GM12878 (cell line): ENCODE data around the gene TNFSF11. TPM values are rescaled to one million over a fixed set of nuclear protein-coding genes. Genes with fewer than 3 reads are reported as not detected.

Experiments
- ATAC-seq: fragments of 200-7000 bp; cut with Tn5 transposase; 3 replicates; pipeline ENCODE4 v1.9.1; 2020; ENCODE audit warnings: mild to moderate bottlenecking, moderate library complexity
- BruUV-seq: library from RNA; stranded (reverse); fragments of 400-500 nt; replicated peaks from 2 replicates; lab custom pipeline; 2021; lab: Mats Ljungman, UMichigan
- CTCF ChIA-PET: fragments of 300-600 bp; sonication (Branson Sonifier 250); formaldehyde crosslinking; extraction: SDS; loops from one replicate; lab custom pipeline; 2021; ENCODE audit warnings: inconsistent platforms; lab: Yijun Ruan, JAX
- POLR2A ChIA-PET: fragments of 350-600 bp; formaldehyde crosslinking; extraction: SDS; loops from one replicate; lab custom pipeline; 2021; ENCODE audit warnings: inconsistent platforms; lab: Charles Lee
- RAD21 ChIA-PET: fragments of 300-600 bp; sonication (Branson Sonifier 250); formaldehyde crosslinking; loops from one replicate; lab custom pipeline; 2023; ENCODE audit warnings: antibody characterized with exemption; ENCODE audit not compliant: unreplicated experiment; lab: Charles Lee
- SMC1A ChIA-PET: fragments of 300-600 bp; sonication (Branson Sonifier 250); formaldehyde crosslinking; loops from one replicate; lab custom pipeline; 2023; ENCODE audit not compliant: unreplicated experiment, uncharacterized antibody; lab: Charles Lee
- DNase-seq: peaks from one replicate; pipeline ENCODE4 v3.0.0-alpha.2; 2011; ENCODE audit warnings: low read depth, low spot score
- FAIRE-seq: peaks from 3 replicates; lab custom pipeline; 2011; peaks lifted over from hg19 to GRCh38; lab: Jason Lieb, UNC
- H2AFZ ChIP-seq: 2 replicates; pipeline ENCODE4 v1.6.0; 2011; ENCODE audit warnings: low read depth, low read length, control low read depth; ENCODE audit not compliant: control insufficient read depth
- H3K27ac ChIP-seq: 2 replicates; pipeline ENCODE4 v1.5.1; 2011; ENCODE audit warnings: control low read depth; ENCODE audit not compliant: control insufficient read depth, insufficient read depth
- H3K27me3 ChIP-seq, 2 experiments: replicated peaks in 1 of 2; 2 replicates each; pipeline versions ENCODE4 v1.6.0 to v1.6.1; 2011; ENCODE audit warnings: low read length in 1 of 2; ENCODE audit not compliant: control insufficient read depth in 2 of 2, insufficient read depth in 2 of 2
- H3K36me3 ChIP-seq, 2 experiments: 2 replicates each; pipeline ENCODE4 v1.5.1; 2011; ENCODE audit warnings: low read length in 1 of 2; ENCODE audit not compliant: control insufficient read depth in 2 of 2, insufficient read depth in 2 of 2
- H3K4me1 ChIP-seq: 2 replicates; pipeline ENCODE4 v1.6.1; 2011; ENCODE audit warnings: mild to moderate bottlenecking, low read length, moderate library complexity, mixed read lengths; ENCODE audit not compliant: control insufficient read depth, insufficient read depth
- H3K4me2 ChIP-seq: 2 replicates; pipeline ENCODE4 v1.6.0; 2011; ENCODE audit warnings: control low read depth; ENCODE audit not compliant: control insufficient read depth, insufficient read depth
- H3K4me3 ChIP-seq: fragments of 200-600 bp; sonication (generic); 2 replicates; pipeline ENCODE4 v1.5.1; 2016
- H3K79me2 ChIP-seq: 2 replicates; pipeline ENCODE4 v1.6.0; 2011; ENCODE audit warnings: low read length; ENCODE audit not compliant: control insufficient read depth, insufficient read depth
- H3K9ac ChIP-seq: 2 replicates; pipeline ENCODE4 v1.8.0; 2011; ENCODE audit warnings: low read length, control low read depth, mixed read lengths; ENCODE audit not compliant: control insufficient read depth, insufficient read depth
- H3K9me3 ChIP-seq: replicated peaks from 3 replicates; pipeline ENCODE4 v1.5.1; 2011; ENCODE audit warnings: mild to moderate bottlenecking, low read length; ENCODE audit not compliant: control insufficient read depth, insufficient read depth
- H4K20me1 ChIP-seq: 2 replicates; pipeline ENCODE4 v1.6.0; 2011; ENCODE audit not compliant: control insufficient read depth, insufficient read depth
- ATF7 ChIP-seq: fragments of 450-650 bp; IDR thresholded peaks from 2 replicates; pipeline ENCODE4 v1.6.1; 2016; ENCODE audit warnings: low read depth, mild to moderate bottlenecking
- CBX3 ChIP-seq: fragments of 200-600 bp; sonication (generic); IDR thresholded peaks from 2 replicates; pipeline ENCODE4 v1.6.1; 2016; ENCODE audit warnings: low read depth, borderline replicate concordance
- CREM ChIP-seq: IDR thresholded peaks from 2 replicates; pipeline ENCODE4 v1.6.1; 2014; ENCODE audit warnings: antibody characterized with exemption, low read depth
- DPF2 ChIP-seq: fragments of 450-650 bp; IDR thresholded peaks from 2 replicates; pipeline ENCODE4 v1.6.1; 2017; ENCODE audit warnings: mild to moderate bottlenecking
- ETV6 ChIP-seq, 2 experiments: fragments of 450-650 bp in 1 of 2; IDR thresholded peaks in 1 of 2; conservative IDR thresholded peaks in 1 of 2; 2 replicates each; pipeline ENCODE4 v1.6.1; 2014; ENCODE audit warnings: antibody characterized with exemption in 1 of 2, borderline replicate concordance in 1 of 2, low read depth in 1 of 2, mild to moderate bottlenecking in 1 of 2, moderate library complexity in 1 of 2
- JUND ChIP-seq: IDR thresholded peaks from 2 replicates; pipeline ENCODE4 v1.6.1; 2012; ENCODE audit warnings: low read depth, mild to moderate bottlenecking, low read length, improper control_type of control experiment, moderate library complexity
- MYB ChIP-seq: fragments of 150-350 bp; IDR thresholded peaks from 2 replicates; pipeline ENCODE4 v1.6.1; 2014; ENCODE audit warnings: mild to moderate bottlenecking, low read depth, low read length, borderline replicate concordance
- PML ChIP-seq: IDR thresholded peaks from 2 replicates; pipeline ENCODE4 v1.6.1; 2012; ENCODE audit warnings: low read length, inconsistent platforms
- SIX5 ChIP-seq: IDR thresholded peaks from 2 replicates; pipeline ENCODE4 v1.6.1; 2011; ENCODE audit warnings: mild to moderate bottlenecking, low read depth, low read length, moderate library complexity; ENCODE audit not compliant: severe bottlenecking
- TCF7 ChIP-seq: IDR thresholded peaks from 2 replicates; pipeline ENCODE4 v1.6.1; 2014; ENCODE audit warnings: antibody characterized with exemption, borderline replicate concordance
- YBX1 ChIP-seq: fragments of 450-650 bp; IDR thresholded peaks from 2 replicates; pipeline ENCODE4 v1.6.1; 2016; ENCODE audit warnings: antibody characterized with exemption
- WGBS: methylation state at CpG from one replicate; pipeline ENCODE4 v1.1.6; 2016; ENCODE audit warnings: low lambda C conversion rate; ENCODE audit not compliant: insufficient replicate concordance, insufficient coverage; ENCODE audit errors: missing lambda C conversion rate; 5-methylcytosine and 5-hydroxymethylcytosine counted together
- in situ Hi-C: fragments of 300-500 bp; cut with MboI; formaldehyde crosslinking; loops from 9 replicates; pipeline ENCODE4 v1.14.3; 2018; ENCODE audit warnings: mixed read lengths
- intact Hi-C: fragments of 100-400 bp; cut with micrococcal nuclease; formaldehyde crosslinking; loops from one replicate; pipeline ENCODE4 v1.14.2; 2022; ENCODE audit not compliant: unreplicated experiment
- polyA plus RNA-seq, 11 experiments: library from polyadenylated mRNA; depleted of rRNA in 4 of 11; unstranded in 6 of 11; stranded (reverse) in 5 of 11; fragments of >200 nt; fragmentation: Nextera tagmentation in 4 of 11; fragmentation: Illumina TruSeq in 1 of 11; extraction: Ambion mirVana in 4 of 11; extraction: Trizol in 1 of 11; gene quantifications; 1 replicate in 1 of 11; 2 replicates in 10 of 11; pipeline versions ENCODE4 v1.2.1 to v1.2.3, GENCODE V29; 2011 to 2016; ENCODE audit warnings: inconsistent platforms in 2 of 11, missing spikeins in 2 of 11, low read depth in 1 of 11
- total RNA-seq, 4 experiments: library from RNA; depleted of rRNA in 3 of 4; stranded (reverse); fragments of >200 nt in 3 of 4; fragmentation: Illumina TruSeq in 1 of 4; extraction: Trizol in 1 of 4; gene quantifications; 2 replicates each; pipeline versions ENCODE4 v1.2.1 to v1.2.3, GENCODE V29; 2013 to 2021
- TF ChIP-seq, protein P1 (sequence below): fragments of 450-650 bp; conservative IDR thresholded peaks from 2 replicates; pipeline ENCODE4 v1.6.1; 2017; ENCODE audit warnings: mild to moderate bottlenecking, moderate library complexity
- TF ChIP-seq, protein P2 (sequence below): fragments of 450-650 bp; IDR thresholded peaks from 2 replicates; pipeline ENCODE4 v1.6.1; 2017; ENCODE audit warnings: antibody characterized with exemption, mild to moderate bottlenecking, moderate library complexity

Gene TNFSF11
- total and polyA plus RNA-seq, 10 of the 15 experiments (the other 5 are each of a cell fraction or from before 2014, with no cell fraction given), result 0.86 to 14.8 (median 10.0) TPM

DNA sequence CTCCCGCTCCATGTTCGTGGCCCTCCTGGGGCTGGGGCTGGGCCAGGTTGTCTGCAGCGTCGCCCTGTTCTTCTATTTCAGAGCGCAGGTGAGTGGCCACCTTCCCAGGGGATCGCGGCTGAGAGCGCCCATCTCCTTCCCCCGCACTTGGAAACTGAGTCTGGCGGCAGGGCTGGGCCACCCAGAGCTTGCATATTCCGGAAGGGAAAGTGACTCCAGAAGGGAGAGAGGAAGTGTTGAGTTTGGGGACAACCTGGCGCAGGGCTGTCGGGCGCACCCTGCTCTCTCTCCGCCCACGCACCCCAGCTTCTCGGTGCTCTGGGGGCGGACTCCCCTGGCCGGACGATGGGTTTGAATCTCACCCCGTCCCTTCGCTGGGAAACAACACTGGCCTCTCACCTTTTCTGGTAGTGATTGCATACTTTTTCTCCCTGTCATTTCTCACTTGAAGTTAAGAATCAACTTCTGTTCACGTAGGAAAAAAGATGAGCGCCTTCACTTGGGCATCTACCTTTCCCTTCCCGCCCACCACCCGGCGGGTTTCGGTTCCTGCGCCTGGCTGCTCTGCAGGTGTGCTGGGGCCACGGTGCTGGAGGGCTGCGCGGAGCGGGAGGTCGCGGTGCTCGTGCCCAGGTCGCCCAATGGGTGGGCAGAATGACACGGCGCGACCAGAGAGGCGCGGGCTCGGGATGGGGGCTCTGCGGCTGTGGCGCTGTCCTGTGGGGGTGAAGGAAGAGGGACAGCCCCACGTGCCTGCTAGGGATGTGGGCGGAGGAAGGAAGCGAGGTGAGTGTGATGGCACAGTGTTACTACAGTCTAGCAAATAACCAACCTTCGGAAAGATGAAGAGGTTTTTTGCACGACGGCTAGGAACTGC lies 721 bp downstream of the TNFSF11 start (continued):
- TF ChIP-seq, protein P1, sequence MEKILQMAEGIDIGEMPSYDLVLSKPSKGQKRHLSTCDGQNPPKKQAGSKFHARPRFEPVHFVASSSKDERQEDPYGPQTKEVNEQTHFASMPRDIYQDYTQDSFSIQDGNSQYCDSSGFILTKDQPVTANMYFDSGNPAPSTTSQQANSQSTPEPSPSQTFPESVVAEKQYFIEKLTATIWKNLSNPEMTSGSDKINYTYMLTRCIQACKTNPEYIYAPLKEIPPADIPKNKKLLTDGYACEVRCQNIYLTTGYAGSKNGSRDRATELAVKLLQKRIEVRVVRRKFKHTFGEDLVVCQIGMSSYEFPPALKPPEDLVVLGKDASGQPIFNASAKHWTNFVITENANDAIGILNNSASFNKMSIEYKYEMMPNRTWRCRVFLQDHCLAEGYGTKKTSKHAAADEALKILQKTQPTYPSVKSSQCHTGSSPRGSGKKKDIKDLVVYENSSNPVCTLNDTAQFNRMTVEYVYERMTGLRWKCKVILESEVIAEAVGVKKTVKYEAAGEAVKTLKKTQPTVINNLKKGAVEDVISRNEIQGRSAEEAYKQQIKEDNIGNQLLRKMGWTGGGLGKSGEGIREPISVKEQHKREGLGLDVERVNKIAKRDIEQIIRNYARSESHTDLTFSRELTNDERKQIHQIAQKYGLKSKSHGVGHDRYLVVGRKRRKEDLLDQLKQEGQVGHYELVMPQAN, result 0 out of 2 replicates have a peak, but pooled peaks have one; percentile 7

DNA sequence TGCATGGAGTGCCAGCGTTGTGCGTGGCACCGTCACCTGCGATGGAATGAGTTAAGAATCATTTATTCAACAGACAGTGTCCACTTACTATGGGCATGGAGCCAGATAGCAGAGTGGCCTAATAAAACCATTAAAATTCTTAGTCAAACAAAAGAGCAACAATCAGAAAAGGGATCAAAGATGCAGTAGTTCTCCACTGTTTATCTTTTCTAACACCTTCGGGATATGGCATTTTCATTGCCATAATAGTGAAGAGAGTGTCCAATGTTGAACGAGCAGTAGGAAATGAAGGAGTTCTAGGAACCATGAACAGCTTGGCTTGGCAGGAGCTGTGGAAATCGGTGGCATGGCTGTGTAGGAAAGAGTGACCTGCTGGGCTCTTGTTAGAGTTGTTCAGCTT lies 2.0 kb downstream of the TNFSF11 start:
- no TSS peak for BruUV-seq
- CTCF ChIA-PET, result interaction anchor here (0.9 to 4.7 kb wide), 2 partner anchors 8 to 19 kb away, joined by 3 to 25 read pairs; no protein-coding TSS in a partner anchor
- Histone ChIP-seq H3K27ac (peak overlapping the region; percentile 74; the same call in 1 of the 2 replicates), H2AFZ (no peak overlapping the region), H3K27me3 (no peaks in the 10 kb centered on the region), H3K9me3 (peaks cover 4% of the 10 kb centered on the region; the same call in 2 of the 3 replicates), H3K4me1 (peaks cover 4% of the 10 kb centered on the region; the same call in 1 of the 2 replicates), H3K79me2 (peaks cover 49% of the 10 kb centered on the region), H3K9ac (no peak overlapping the region), H3K36me3 (no peaks in the 10 kb centered on the region; a peak in 1 of 4 replicates), H3K4me2 (peak overlapping the region; percentile 77), H4K20me1 (no peaks in the 10 kb centered on the region), H3K4me3 (peak overlapping the region; percentile 74)
- in situ Hi-C loops (no loop called here), intact Hi-C loops (no loop called here)
- TF ChIP-seq YBX1, result no peak
- TF ChIP-seq TCF7, result no peak
- TF ChIP-seq ETV6 (conservative IDR thresholded peaks at IDR 0.05 in 1 of 2, IDR thresholded peaks at IDR 0.05 in 1 of 2; ENCODE audit: borderline replicate concordance in 1 of 2, low read depth in 1 of 2), result no peak
- no peak for TF ChIP-seq JUND
- TF ChIP-seq, protein P2, sequence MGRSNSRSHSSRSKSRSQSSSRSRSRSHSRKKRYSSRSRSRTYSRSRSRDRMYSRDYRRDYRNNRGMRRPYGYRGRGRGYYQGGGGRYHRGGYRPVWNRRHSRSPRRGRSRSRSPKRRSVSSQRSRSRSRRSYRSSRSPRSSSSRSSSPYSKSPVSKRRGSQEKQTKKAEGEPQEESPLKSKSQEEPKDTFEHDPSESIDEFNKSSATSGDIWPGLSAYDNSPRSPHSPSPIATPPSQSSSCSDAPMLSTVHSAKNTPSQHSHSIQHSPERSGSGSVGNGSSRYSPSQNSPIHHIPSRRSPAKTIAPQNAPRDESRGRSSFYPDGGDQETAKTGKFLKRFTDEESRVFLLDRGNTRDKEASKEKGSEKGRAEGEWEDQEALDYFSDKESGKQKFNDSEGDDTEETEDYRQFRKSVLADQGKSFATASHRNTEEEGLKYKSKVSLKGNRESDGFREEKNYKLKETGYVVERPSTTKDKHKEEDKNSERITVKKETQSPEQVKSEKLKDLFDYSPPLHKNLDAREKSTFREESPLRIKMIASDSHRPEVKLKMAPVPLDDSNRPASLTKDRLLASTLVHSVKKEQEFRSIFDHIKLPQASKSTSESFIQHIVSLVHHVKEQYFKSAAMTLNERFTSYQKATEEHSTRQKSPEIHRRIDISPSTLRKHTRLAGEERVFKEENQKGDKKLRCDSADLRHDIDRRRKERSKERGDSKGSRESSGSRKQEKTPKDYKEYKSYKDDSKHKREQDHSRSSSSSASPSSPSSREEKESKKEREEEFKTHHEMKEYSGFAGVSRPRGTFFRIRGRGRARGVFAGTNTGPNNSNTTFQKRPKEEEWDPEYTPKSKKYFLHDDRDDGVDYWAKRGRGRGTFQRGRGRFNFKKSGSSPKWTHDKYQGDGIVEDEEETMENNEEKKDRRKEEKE, result no peak
- TF ChIP-seq CREM, result no peak
- TF ChIP-seq MYB, result no peak
- TF ChIP-seq PML, result no peak
- TF ChIP-seq ATF7, result no peak
- TF ChIP-seq DPF2, result no peak
- no peak for TF ChIP-seq SIX5
- no peak for TF ChIP-seq CBX3
- SMC1A ChIA-PET, result interaction anchor here (1.2 to 2.3 kb wide), 2 partner anchors 13 to 15 kb away, joined by 3 to 6 read pairs; no protein-coding TSS in a partner anchor
- no peak for ATAC-seq
- 69% methylated on average over 7 of the region's 7 CpGs for WGBS
- POLR2A ChIA-PET, result no interaction called here
- no peak for FAIRE-seq
- no peak for DNase-seq
- RAD21 ChIA-PET, result no interaction called here
